Measurements from ENCODE around the gene UBXN6.

Gene UBXN6

DNA sequence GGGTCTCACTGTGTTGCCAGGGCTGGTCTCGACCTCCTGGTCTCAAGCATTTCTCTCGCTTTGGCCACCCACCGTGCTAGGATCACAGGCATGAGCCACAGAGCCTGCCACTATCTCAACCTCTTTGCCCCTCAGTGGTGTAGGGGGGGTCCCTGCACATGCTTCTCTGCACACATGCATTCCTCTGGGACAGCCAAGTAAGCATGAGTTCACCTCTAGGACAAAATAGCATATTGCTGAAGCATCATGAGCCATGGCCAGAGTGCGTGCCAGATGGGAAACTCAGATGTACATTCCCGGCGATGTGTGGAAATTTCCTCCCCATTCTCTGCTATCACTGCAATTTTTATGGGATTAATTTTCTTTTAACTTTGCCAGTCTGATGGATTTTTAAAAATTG, 32.1 kb downstream of the UBXN6 start:
- no peak overlapping the region for H3K27ac ChIP-seq (ENCODE audit: insufficient read depth, low read depth, low read length, poor library complexity, severe bottlenecking)
- WGBS, 2 experiments, result 96 to 97% methylated on average over 6 of the region's 6 CpGs
- H3K36me3 ChIP-seq (ENCODE audit: control insufficient read depth, insufficient read depth, low read length), result peaks cover 62% of the 10 kb centered on the region
- H3K9me3 ChIP-seq (ENCODE audit: control insufficient read depth, low read length), result no peaks in the 10 kb centered on the region
- no peaks in the 10 kb centered on the region for H3K27me3 ChIP-seq (ENCODE audit: control insufficient read depth, insufficient read depth, low read length, poor library complexity, severe bottlenecking)
- H3K4me3 ChIP-seq (ENCODE audit: insufficient read depth, low read depth, low read length), result no peak overlapping the region
- no peaks in the 10 kb centered on the region for H3K4me1 ChIP-seq (ENCODE audit: control insufficient read depth, insufficient read depth, low read length)

DNA sequence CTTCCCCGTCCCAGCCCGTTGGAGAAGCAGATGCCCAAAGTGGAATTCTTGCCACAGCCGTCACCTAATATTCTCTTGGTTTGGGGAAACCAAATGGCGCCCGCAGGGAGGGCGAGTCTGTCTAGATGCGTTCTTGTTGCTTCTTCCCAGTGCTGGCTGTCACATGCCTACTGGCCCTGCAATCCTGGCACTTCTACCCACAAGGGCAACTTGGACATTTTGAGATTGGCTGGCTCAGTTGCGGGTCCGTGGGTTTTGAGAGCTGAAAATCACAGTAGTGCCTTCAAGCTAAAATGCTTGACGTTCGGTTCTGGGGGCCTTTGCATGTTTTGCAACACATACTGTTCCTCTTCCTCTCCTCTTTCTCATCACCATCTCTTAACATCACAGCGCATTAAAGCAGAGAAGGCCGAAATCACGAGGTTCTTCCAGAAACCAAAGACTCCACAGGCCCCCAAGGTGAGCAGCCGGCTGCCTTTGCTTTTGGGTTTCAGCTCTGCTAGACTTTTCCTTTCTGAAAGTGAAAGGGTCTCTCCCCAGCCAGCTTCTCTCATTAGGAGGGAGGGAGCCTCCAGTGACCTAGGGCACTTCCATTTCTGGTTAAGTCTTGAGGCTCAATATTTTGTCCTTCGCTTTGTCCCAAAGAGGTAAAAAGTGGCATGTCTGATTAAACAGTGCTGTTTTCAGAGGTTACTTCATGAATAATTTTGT, 34.0 kb downstream of the UBXN6 start:
- no peak overlapping the region for H3K4me3 ChIP-seq (ENCODE audit: insufficient read depth, low read depth, low read length)
- no peak overlapping the region for H3K27ac ChIP-seq (ENCODE audit: insufficient read depth, low read depth, low read length, poor library complexity, severe bottlenecking)
- no peaks in the 10 kb centered on the region for H3K9me3 ChIP-seq (ENCODE audit: control insufficient read depth, low read length)
- 96 to 97% methylated on average over 16 of the region's 16 CpGs for WGBS, 2 experiments
- no peaks in the 10 kb centered on the region for H3K27me3 ChIP-seq (ENCODE audit: control insufficient read depth, insufficient read depth, low read length, poor library complexity, severe bottlenecking)
- H3K36me3 ChIP-seq (ENCODE audit: control insufficient read depth, insufficient read depth, low read length), result peaks cover 43% of the 10 kb centered on the region
- H3K4me1 ChIP-seq (ENCODE audit: control insufficient read depth, insufficient read depth, low read length), result no peaks in the 10 kb centered on the region

DNA sequence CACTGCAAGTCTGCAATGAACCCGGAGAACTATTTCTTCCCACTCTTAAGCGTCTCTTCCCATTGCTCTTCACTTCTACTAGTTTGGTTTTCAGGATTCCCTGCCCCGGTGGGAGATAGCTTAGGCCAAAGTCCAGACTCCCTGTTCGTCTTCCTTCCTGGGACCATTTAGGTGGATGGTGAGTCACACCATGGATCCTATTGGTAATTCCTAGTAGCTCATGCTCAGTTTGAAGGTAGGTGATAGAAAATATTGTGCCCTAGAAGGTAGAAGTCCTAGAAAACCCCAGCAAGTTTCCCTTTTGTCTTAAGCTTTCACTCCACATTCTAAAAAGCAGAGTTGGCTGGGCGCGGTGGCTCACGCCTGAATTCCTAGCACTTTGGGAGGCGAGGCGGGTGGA, 41.3 kb downstream of the UBXN6 start:
- Histone ChIP-seq H3K27ac (ENCODE audit: insufficient read depth, low read depth, low read length, poor library complexity, severe bottlenecking) (no peak overlapping the region), H3K36me3 (ENCODE audit: control insufficient read depth, insufficient read depth, low read length) (peaks cover 15% of the 10 kb centered on the region), H3K9me3 (ENCODE audit: control insufficient read depth, low read length) (no peaks in the 10 kb centered on the region), H3K4me3 (ENCODE audit: insufficient read depth, low read depth, low read length) (no peak overlapping the region), H3K27me3 (ENCODE audit: control insufficient read depth, insufficient read depth, low read length, poor library complexity, severe bottlenecking) (no peaks in the 10 kb centered on the region), H3K4me1 (ENCODE audit: control insufficient read depth, insufficient read depth, low read length) (peaks cover 15% of the 10 kb centered on the region)
- 86 to 91% methylated on average over 9 of the region's 9 CpGs for WGBS, 2 experiments

DNA sequence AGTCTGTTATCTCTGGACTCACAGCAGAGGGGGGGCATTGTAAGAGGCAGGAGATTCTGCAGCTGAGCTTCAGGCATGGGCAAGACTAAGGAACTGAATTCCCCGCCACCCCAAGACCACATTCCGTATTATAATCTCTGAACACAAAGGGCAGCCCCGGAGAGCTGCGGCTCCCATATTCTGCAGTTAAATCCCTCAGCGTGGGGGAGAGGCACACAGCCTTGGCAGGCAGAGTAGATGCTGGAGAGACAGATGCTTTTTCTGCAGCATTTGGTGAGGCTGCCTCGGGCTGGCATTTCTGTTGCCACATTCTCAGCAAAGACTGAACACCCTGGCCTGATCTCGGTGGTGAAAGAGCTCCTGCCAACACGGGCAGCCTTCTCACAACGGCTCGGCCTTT, 42.2 kb downstream of the UBXN6 start:
- no peak overlapping the region for H3K4me3 ChIP-seq (ENCODE audit: insufficient read depth, low read depth, low read length)
- 44 to 47% methylated on average over 10 of the region's 10 CpGs for WGBS, 2 experiments
- peaks cover 10% of the 10 kb centered on the region for H3K36me3 ChIP-seq (ENCODE audit: control insufficient read depth, insufficient read depth, low read length)
- H3K9me3 ChIP-seq (ENCODE audit: control insufficient read depth, low read length), result no peaks in the 10 kb centered on the region
- peak overlapping the region; percentile 96 for H3K27ac ChIP-seq (ENCODE audit: insufficient read depth, low read depth, low read length, poor library complexity, severe bottlenecking)
- H3K4me1 ChIP-seq (ENCODE audit: control insufficient read depth, insufficient read depth, low read length), result peaks cover 15% of the 10 kb centered on the region
- no peaks in the 10 kb centered on the region for H3K27me3 ChIP-seq (ENCODE audit: control insufficient read depth, insufficient read depth, low read length, poor library complexity, severe bottlenecking)

- Histone ChIP-seq H3K27me3 (ENCODE audit: control insufficient read depth, insufficient read depth, low read length, poor library complexity, severe bottlenecking) (no peaks in the 10 kb centered on the region), H3K4me3 (ENCODE audit: insufficient read depth, low read depth, low read length) (no peak overlapping the region), H3K27ac (ENCODE audit: insufficient read depth, low read depth, low read length, poor library complexity, severe bottlenecking) (peak overlapping the region; percentile 96), H3K36me3 (ENCODE audit: control insufficient read depth, insufficient read depth, low read length) (peaks cover 13% of the 10 kb centered on the region), H3K4me1 (ENCODE audit: control insufficient read depth, insufficient read depth, low read length) (peaks cover 15% of the 10 kb centered on the region), H3K9me3 (ENCODE audit: control insufficient read depth, low read length) (no peaks in the 10 kb centered on the region)
- WGBS, 2 experiments, result 37 to 38% methylated on average over 9 of the region's 9 CpGs
Measured at GRCh38 chr19:4414800-4415321, 42.7 kb downstream of the UBXN6 start.

GRCh38 chr19:4414144-4414799, 43.3 kb downstream of the UBXN6 start:
- no peak overlapping the region for H3K4me3 ChIP-seq (ENCODE audit: insufficient read depth, low read depth, low read length)
- H3K27ac ChIP-seq (ENCODE audit: insufficient read depth, low read depth, low read length, poor library complexity, severe bottlenecking), result peak overlapping the region; percentile 96
- 86 to 88% methylated on average over 7 of the region's 7 CpGs for WGBS, 2 experiments
- no peaks in the 10 kb centered on the region for H3K27me3 ChIP-seq (ENCODE audit: control insufficient read depth, insufficient read depth, low read length, poor library complexity, severe bottlenecking)
- H3K9me3 ChIP-seq (ENCODE audit: control insufficient read depth, low read length), result no peaks in the 10 kb centered on the region
- peaks cover 15% of the 10 kb centered on the region for H3K4me1 ChIP-seq (ENCODE audit: control insufficient read depth, insufficient read depth, low read length)
- H3K36me3 ChIP-seq (ENCODE audit: control insufficient read depth, insufficient read depth, low read length), result peaks cover 19% of the 10 kb centered on the region

DNA sequence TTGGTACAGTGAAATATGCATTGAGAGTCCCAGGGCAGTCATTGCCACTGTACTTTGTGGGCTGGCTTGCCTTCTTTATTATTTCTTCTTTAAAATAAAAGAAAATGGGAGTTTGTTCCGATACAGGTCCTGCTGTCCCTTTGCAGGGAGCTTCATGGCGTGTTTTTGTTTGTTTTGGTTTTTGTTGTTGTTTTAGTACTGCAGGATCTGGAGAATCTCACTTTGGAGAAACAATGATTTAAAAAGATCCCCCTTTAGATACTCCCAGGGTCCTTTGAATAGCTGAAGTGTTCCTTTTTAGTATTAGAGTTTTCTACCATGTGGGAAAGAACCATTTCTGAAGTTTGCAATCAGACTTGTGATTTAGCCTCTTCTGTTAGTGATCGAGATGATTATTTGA, 44.0 kb downstream of the UBXN6 start:
- H3K36me3 ChIP-seq (ENCODE audit: control insufficient read depth, insufficient read depth, low read length), result peaks cover 23% of the 10 kb centered on the region
- no peak overlapping the region for H3K27ac ChIP-seq (ENCODE audit: insufficient read depth, low read depth, low read length, poor library complexity, severe bottlenecking)
- H3K4me1 ChIP-seq (ENCODE audit: control insufficient read depth, insufficient read depth, low read length), result peaks cover 15% of the 10 kb centered on the region
- WGBS, 2 experiments, result 96 to 100% methylated on average over 3 of the region's 3 CpGs
- no peaks in the 10 kb centered on the region for H3K27me3 ChIP-seq (ENCODE audit: control insufficient read depth, insufficient read depth, low read length, poor library complexity, severe bottlenecking)
- no peaks in the 10 kb centered on the region for H3K9me3 ChIP-seq (ENCODE audit: control insufficient read depth, low read length)
- no peak overlapping the region for H3K4me3 ChIP-seq (ENCODE audit: insufficient read depth, low read depth, low read length)

- no peak overlapping the region for H3K4me3 ChIP-seq (ENCODE audit: insufficient read depth, low read depth, low read length)
- H3K36me3 ChIP-seq (ENCODE audit: control insufficient read depth, insufficient read depth, low read length), result peaks cover 23% of the 10 kb centered on the region
- peaks cover 8% of the 10 kb centered on the region for H3K4me1 ChIP-seq (ENCODE audit: control insufficient read depth, insufficient read depth, low read length)
- H3K9me3 ChIP-seq (ENCODE audit: control insufficient read depth, low read length), result no peaks in the 10 kb centered on the region
- 73 to 77% methylated on average over 23 of the region's 23 CpGs for WGBS, 2 experiments
- H3K27ac ChIP-seq (ENCODE audit: insufficient read depth, low read depth, low read length, poor library complexity, severe bottlenecking), result no peak overlapping the region
- H3K27me3 ChIP-seq (ENCODE audit: control insufficient read depth, insufficient read depth, low read length, poor library complexity, severe bottlenecking), result no peaks in the 10 kb centered on the region
Measured at GRCh38 chr19:4409123-4409933, 48.3 kb downstream of the UBXN6 start.

DNA sequence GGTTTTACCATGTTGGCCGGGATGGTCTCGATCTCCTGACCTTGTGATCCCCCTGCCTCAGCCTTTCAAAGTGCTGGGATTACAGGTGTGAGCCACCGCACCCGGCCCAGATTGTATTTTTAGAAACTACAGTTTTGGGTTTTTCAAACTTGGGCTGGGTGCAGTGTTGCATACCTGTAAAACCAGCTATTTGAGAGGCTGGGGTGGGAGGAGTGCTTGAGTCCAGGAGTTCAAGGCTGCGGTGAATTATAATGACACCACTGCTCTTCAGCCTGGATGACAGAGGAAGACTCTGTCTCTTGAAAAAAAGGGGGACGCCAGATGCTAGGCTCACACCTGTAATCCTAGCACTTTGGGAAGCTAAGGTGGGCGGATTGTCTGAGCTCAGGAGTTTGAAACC, 51.0 kb downstream of the UBXN6 start:
- Histone ChIP-seq H3K9me3 (ENCODE audit: control insufficient read depth, low read length) (no peaks in the 10 kb centered on the region), H3K4me3 (ENCODE audit: insufficient read depth, low read depth, low read length) (no peak overlapping the region), H3K36me3 (ENCODE audit: control insufficient read depth, insufficient read depth, low read length) (peaks cover 14% of the 10 kb centered on the region), H3K27me3 (ENCODE audit: control insufficient read depth, insufficient read depth, low read length, poor library complexity, severe bottlenecking) (no peaks in the 10 kb centered on the region), H3K4me1 (ENCODE audit: control insufficient read depth, insufficient read depth, low read length) (peaks cover 10% of the 10 kb centered on the region), H3K27ac (ENCODE audit: insufficient read depth, low read depth, low read length, poor library complexity, severe bottlenecking) (no peak overlapping the region)
- WGBS, 2 experiments, result 91 to 94% methylated on average over 7 of the region's 7 CpGs

- no peaks in the 10 kb centered on the region for H3K9me3 ChIP-seq (ENCODE audit: control insufficient read depth, low read length)
- 88 to 90% methylated on average over 8 of the region's 8 CpGs for WGBS, 2 experiments
- H3K27me3 ChIP-seq (ENCODE audit: control insufficient read depth, insufficient read depth, low read length, poor library complexity, severe bottlenecking), result no peaks in the 10 kb centered on the region
- H3K4me1 ChIP-seq (ENCODE audit: control insufficient read depth, insufficient read depth, low read length), result peaks cover 10% of the 10 kb centered on the region
- H3K27ac ChIP-seq (ENCODE audit: insufficient read depth, low read depth, low read length, poor library complexity, severe bottlenecking), result no peak overlapping the region
- peaks cover 14% of the 10 kb centered on the region for H3K36me3 ChIP-seq (ENCODE audit: control insufficient read depth, insufficient read depth, low read length)
- no peak overlapping the region for H3K4me3 ChIP-seq (ENCODE audit: insufficient read depth, low read depth, low read length)
Measured at GRCh38 chr19:4405977-4406376, 51.6 kb downstream of the UBXN6 start.
